ENCODE measurements around the gene ABCD3.

The ABCD3 gene

DNA sequence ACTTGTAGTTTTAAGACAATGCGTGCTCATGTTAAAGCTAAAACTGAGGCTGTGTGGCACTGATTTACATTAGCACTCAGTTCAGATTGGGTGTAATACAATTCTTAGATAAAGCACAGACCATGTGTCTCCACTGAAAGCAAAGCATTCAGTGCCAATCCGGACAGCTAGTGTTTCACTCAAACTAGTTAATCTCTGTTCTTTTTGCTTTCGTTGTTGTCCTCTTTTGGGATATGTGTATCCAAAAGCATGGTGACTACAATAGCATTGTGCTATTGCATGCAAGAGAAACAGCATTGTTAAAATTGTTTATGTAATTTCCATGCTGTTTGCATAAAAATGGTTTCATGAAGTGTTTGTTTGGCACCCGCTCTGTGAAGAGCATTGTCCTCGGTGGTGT lies 68.8 kb downstream of the ABCD3 start:
- DNase-seq (ENCODE audit: low spot score), result no peak
- TF ChIP-seq, protein P1, sequence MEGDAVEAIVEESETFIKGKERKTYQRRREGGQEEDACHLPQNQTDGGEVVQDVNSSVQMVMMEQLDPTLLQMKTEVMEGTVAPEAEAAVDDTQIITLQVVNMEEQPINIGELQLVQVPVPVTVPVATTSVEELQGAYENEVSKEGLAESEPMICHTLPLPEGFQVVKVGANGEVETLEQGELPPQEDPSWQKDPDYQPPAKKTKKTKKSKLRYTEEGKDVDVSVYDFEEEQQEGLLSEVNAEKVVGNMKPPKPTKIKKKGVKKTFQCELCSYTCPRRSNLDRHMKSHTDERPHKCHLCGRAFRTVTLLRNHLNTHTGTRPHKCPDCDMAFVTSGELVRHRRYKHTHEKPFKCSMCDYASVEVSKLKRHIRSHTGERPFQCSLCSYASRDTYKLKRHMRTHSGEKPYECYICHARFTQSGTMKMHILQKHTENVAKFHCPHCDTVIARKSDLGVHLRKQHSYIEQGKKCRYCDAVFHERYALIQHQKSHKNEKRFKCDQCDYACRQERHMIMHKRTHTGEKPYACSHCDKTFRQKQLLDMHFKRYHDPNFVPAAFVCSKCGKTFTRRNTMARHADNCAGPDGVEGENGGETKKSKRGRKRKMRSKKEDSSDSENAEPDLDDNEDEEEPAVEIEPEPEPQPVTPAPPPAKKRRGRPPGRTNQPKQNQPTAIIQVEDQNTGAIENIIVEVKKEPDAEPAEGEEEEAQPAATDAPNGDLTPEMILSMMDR (IDR thresholded peaks at IDR 0.05; ENCODE audit: extremely low read depth, insufficient read depth, missing control alignments), result no peak
- in situ Hi-C loops (cut with MboI; ENCODE audit: low pct_unique_long_range_greater_than_20kb, low sequenced_read_pairs, unreplicated experiment), result no loop called here

DNA sequence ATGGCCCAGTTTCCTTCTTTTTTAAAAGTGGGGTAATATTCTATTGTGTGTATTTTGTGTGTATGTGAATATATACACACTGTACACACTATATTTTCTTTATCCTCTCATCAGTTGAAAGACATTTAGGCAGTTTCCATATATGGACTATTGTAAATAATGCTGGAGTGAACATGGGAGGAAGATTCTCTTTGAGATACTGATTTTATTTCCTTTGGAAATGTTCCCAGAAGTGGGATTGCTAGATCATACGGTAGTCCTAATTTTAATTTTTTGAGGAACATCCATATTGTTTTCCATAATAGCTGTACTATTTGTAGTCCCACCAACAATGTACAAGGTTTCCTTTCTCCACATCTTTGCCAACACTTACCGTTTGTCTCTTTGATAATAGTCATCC lies 72.4 kb downstream of the ABCD3 start:
- TF ChIP-seq, protein P1 (IDR thresholded peaks at IDR 0.05; ENCODE audit: extremely low read depth, insufficient read depth, missing control alignments), result no peak
- DNase-seq (ENCODE audit: low spot score), result no peak
- in situ Hi-C loops (cut with MboI; ENCODE audit: low pct_unique_long_range_greater_than_20kb, low sequenced_read_pairs, unreplicated experiment), result no loop called here

DNA sequence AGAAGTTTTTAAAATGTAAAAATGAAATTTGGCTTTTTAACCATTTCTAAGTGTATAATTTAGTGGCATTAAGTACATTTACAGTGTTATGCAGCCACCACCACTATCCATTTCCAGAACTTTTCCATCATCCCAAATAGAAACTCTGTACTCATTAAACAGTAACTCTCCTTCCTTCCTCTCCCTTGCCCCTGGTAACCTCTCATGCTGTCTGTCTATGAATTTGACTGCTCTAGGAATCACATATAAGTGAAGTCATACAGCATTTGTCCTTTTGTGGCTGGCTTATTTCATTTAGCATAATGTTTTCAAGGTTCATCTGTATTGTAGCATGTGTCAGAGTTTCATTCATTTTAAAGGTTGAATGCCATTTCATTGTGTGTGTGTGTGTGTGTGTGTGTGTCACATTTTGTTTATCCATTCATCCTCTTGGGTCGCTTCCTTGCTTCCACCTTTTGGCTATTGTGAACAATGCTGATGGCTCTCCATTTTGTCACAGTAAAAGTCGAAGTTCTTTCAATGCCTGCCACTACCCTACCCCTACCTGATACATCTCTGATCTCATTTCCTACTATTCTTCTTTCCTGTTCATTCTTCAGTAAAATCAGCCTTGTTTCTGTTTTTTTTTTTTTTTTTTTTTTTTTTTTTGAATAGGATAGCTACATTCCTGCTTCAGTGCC lies 78.0 kb downstream of the ABCD3 start:
- in situ Hi-C loops (cut with MboI; ENCODE audit: low pct_unique_long_range_greater_than_20kb, low sequenced_read_pairs, unreplicated experiment), result no loop called here
- TF ChIP-seq, protein P1 (IDR thresholded peaks at IDR 0.05; ENCODE audit: extremely low read depth, insufficient read depth, missing control alignments), result no peak

DNA sequence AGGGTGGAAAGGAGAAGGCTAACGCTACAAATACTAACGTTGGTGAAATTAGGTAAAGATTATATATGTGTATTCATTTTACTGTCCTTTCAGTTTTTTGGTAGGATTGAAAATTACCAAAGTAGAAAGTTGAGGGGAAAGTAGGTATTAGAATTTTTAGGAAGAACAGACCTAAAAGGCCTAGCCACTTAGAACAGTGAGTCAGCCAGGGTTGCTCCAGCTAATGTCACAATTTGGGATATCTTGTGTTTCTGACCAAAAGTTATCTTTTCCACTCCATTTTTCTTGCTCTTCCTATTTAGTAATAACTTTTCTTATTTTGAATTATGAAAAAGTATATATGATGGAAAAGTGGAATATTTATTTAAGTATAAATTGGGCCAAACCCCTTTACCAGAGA lies 83.2 kb downstream of the ABCD3 start:
- TF ChIP-seq, protein P1 (IDR thresholded peaks at IDR 0.05; ENCODE audit: extremely low read depth, insufficient read depth, missing control alignments), result no peak
- in situ Hi-C loops (cut with MboI; ENCODE audit: low pct_unique_long_range_greater_than_20kb, low sequenced_read_pairs, unreplicated experiment), result no loop called here
- DNase-seq (ENCODE audit: low spot score), result no peak

More for the DNA sequence above, 78.0 kb downstream of the ABCD3 start:
- no peak for DNase-seq (ENCODE audit: low spot score)

DNA sequence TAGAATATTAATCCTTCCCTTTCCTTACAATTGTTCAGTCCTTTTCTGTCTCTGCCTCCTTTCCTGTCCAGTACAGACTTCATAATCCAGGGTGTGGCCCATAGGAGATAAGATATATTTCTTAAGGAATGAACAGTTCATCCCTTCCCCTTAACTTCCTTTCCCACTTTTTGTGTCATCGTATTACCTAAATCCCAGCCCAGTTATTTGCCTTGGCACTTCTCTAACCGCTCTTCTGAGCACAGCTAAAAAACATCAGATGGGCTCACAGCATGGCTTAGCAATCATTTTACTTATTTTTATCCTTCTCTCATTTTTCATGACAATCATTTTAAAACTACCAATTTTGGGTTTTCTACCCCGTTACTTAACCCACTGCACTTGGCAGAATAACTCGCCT lies 83.7 kb downstream of the ABCD3 start:
- TF ChIP-seq, protein P1 (IDR thresholded peaks at IDR 0.05; ENCODE audit: extremely low read depth, insufficient read depth, missing control alignments), result no peak
- in situ Hi-C loops (cut with MboI; ENCODE audit: low pct_unique_long_range_greater_than_20kb, low sequenced_read_pairs, unreplicated experiment), result no loop called here
- DNase-seq (ENCODE audit: low spot score), result no peak

DNA sequence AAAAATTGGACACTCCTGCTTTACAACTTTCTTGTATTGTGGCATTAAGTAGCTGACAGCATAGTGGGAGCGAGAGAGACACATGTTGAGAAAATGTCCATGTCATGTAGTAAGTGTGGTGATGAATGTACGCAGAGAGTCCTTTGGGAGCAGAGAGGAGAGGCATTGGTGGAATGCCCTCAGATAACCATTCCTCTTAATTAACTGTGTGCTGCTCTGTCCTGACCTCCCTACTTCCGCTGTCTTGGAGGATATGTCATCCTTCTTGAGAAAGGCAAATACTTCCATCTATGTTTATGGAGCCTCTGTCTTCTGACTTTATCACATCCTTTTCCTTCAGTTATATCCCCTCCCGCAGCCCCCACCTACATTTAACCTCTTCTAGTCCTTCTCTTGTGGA lies 85.0 kb downstream of the ABCD3 start:
- DNase-seq (ENCODE audit: low spot score), result no peak
- in situ Hi-C loops (cut with MboI; ENCODE audit: low pct_unique_long_range_greater_than_20kb, low sequenced_read_pairs, unreplicated experiment), result no loop called here
- TF ChIP-seq, protein P1 (IDR thresholded peaks at IDR 0.05; ENCODE audit: extremely low read depth, insufficient read depth, missing control alignments), result no peak
